ENCODE results near the gene RPEL1.
"Not testable (repeated sequence)": the region's sequence is repeated elsewhere in the genome, so short reads cannot be mapped to it uniquely, and the experiment has no call there.

Gene RPEL1

GRCh38 chr10:103245587-103245986, at the start of gene RPEL1:
TSS of gene RPEL1 (plus strand) at chr10:103245887. CDS start at chr10:103245997, 110 bp downstream.
- not testable (repeated sequence) for DNase-seq

GRCh38 chr10:103196516-103196915, 49.2 kb upstream of the RPEL1 start:
- no peak for DNase-seq

- DNase-seq = no peak
These were observed 48.5 kb upstream of the RPEL1 start for GRCh38 chr10:103197174-103197573.

- DNase-seq = no peak
These were observed 47.8 kb upstream of the RPEL1 start for GRCh38 chr10:103197903-103198302.

GRCh38 chr10:103198648-103199047, 47.0 kb upstream of the RPEL1 start:
- no peak for DNase-seq

GRCh38 chr10:103199488-103199887, 46.2 kb upstream of the RPEL1 start:
- no peak for DNase-seq

GRCh38 chr10:103202319-103202718, 43.4 kb upstream of the RPEL1 start:
- no peak for DNase-seq

GRCh38 chr10:103203466-103203865, 42.2 kb upstream of the RPEL1 start:
- no peak for DNase-seq

GRCh38 chr10:103204353-103205255, 41.1 kb upstream of the RPEL1 start:
- DNase-seq = no peak

GRCh38 chr10:103205401-103205800, 40.3 kb upstream of the RPEL1 start:
- DNase-seq = not testable (repeated sequence)

- not testable (repeated sequence) for DNase-seq
These were observed 39.0 kb upstream of the RPEL1 start for GRCh38 chr10:103206715-103207114.

GRCh38 chr10:103207141-103207540, 38.5 kb upstream of the RPEL1 start:
- no peak for DNase-seq

- DNase-seq = not testable (repeated sequence)
These were observed 38.0 kb upstream of the RPEL1 start for GRCh38 chr10:103207643-103208042.

GRCh38 chr10:103210262-103210661, 35.4 kb upstream of the RPEL1 start:
- DNase-seq = not testable (repeated sequence)

- no peak for DNase-seq
These were observed 30.1 kb upstream of the RPEL1 start for GRCh38 chr10:103215601-103216000.

- not testable (repeated sequence) for DNase-seq
These were observed 29.3 kb upstream of the RPEL1 start for GRCh38 chr10:103216362-103216761.

GRCh38 chr10:103224133-103224532, 21.6 kb upstream of the RPEL1 start:
- no peak for DNase-seq

- not testable (repeated sequence) for DNase-seq
These were observed 21.0 kb upstream of the RPEL1 start for GRCh38 chr10:103224721-103225120.

- DNase-seq = no peak
These were observed 19.7 kb upstream of the RPEL1 start for GRCh38 chr10:103225939-103226338.

- DNase-seq = no peak
These were observed 18.3 kb upstream of the RPEL1 start for GRCh38 chr10:103227416-103227815.

GRCh38 chr10:103231047-103231551, 14.6 kb upstream of the RPEL1 start:
- DNase-seq = no peak

- DNase-seq = no peak
These were observed 13.5 kb upstream of the RPEL1 start for GRCh38 chr10:103232131-103232673.

GRCh38 chr10:103232772-103233488, 12.8 kb upstream of the RPEL1 start:
- DNase-seq = no peak
